ENCODE results near the gene SNN.

Gene SNN

DNA sequence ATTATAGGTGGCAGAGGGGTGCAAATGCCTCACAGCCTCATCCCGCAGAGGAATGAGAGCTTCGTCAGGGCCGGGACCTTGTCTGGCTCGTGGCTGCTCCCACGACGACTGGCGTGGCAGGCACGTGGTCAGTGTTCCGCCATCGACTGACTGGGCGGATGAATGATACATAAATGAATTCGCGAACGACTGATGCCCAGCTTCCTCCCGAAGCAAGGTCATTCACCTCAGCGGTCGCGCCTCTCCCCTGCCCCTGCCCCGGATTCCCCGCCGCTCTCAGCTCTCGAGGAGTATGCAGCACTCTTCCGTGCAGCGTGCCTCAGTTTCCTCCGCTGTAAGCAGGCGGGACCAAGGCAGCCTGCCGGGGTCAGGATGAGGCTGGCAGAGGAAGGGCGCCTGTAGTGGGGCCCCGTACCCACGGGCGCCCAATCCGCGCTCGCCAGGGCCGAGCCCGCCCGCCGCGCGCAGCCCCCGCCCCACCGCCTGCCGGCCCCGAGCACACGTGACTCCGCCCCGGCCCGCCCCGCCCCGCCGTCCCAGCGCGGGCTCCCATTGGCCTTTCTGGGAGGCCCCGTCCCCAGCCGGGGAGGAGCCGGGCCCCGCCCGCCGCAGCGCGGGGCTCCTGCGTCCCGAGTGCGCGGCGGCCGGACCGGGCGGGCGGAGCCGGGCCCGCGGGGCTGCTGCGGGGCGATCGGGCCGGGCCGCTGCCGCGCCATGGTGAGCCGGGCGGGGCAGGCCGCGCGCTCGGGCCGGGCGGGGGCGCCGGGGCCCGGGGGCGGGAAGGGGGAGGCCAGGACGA is at the start of gene SNN:
Gene SNN (plus strand): TSS at position 632 of the 799 bp plus-strand sequence. CDS start 7,605 bp downstream, outside the sequence.
- peak; percentile 88 for DNase-seq

DNA sequence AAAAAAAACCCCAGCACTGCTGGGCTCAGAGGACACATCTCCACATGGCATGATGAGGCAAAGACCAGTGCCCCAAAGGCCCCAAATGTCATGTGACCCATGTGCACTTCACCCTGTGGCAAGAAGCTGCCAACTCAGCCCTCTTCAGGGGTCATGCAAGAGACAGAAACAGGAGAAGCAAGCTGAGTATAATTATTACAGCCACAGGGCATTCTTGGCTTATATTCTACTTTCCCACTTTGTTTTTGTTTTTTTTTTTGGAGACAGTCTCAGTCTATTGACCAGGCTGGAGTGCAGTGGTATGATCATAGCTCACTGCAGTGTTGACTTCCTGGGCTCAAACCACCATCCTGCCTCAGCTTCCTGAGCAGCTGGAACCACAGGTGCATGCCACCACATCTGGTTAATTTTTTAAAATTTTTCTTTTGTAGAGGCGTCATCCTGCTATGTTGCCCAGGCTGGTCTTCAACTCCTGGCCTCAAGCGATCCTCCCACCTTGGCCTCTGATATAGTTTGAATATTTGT is 48.9 kb upstream of the SNN start:
- peak; percentile 57 for DNase-seq

DNA sequence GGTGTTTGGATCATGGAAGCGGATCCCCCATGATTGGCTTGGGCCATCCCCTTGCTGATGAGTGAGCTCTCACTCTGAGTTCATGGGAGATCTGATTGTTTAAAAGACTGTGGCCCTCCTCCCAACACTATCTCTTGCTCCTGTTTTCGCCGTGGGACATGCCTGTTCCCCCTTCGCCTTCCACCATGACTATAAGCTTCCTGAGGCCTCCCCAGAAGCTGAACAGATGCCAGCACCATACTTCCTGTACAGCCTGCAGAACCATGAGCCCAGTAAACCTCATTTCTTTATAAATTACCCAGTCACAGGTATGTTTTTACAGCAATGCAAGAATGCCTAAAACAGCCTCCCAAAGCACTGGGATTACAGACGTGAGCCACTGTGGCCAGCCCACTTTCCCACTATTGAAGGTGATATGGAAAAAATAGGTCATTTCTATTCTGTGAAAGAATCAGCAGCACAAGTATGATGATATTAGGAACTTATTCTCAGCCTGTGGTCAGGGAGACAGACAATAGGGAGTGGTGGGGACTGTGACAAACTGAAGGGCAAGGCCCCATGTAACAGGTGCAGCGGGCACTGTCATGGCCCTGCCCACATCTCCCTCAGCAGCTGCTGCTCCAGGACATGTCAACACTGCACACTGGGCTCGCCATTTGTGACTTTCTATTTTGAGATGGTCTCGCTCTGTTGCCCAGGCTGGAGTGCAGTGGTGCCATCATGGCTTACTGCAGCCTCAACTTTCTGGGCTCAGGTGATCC is 47.8 kb upstream of the SNN start:
- no peak for DNase-seq

DNA sequence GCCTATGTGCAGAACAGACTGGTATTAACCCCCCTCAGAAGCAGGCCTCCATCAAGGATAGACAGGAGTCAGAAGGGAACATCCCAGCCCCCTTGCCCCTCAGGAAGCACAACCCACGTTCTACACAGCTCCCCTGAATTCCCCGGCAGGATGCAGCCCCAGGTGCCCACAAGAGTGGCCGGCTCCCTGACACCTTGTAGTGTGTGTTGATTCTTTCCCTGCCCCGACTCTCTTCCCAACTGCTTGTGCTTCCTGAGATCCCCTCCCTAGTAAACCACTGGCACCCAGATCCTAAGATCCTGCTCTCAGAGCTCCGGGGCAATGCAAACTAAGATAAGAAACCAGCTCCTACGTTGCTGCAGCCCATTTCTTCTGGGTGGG is 46.7 kb upstream of the SNN start:
- no peak for DNase-seq

DNA sequence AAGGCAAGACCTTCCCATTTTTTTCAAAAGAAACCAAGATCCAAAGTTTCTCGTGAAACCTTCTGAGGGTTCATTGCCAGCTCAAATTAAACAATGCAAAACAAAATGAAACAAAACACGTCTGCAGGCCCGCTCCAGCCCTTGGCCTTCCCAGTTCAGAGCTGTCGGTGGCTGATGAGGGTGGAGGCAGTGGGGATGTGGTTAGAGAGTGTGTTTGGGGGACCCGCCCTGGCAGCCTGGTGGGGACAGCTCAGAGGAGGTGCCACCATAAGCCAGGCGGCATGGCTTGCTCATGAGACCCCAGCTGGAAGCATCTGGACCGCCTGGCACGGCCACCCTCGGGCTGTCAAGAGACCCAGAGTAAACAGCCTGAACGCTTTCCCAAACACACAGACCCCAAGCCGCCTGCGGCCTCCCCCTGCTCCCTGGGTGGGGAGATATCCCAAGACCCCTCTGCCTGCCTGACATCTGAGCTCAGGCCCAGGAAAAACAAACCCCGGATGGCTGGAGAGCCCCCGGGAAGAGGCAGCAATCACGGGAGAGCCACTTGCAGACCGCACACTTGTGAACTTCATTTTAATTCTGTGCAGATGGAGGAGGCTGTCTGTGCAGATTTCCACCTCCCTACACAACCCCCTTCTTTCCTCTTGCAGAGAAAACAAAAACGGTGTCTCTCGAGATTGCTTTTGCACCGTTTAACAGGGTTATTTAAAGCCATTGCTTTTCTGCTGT is 46.2 kb upstream of the SNN start:
- DNase-seq, result peak; percentile 64

DNA sequence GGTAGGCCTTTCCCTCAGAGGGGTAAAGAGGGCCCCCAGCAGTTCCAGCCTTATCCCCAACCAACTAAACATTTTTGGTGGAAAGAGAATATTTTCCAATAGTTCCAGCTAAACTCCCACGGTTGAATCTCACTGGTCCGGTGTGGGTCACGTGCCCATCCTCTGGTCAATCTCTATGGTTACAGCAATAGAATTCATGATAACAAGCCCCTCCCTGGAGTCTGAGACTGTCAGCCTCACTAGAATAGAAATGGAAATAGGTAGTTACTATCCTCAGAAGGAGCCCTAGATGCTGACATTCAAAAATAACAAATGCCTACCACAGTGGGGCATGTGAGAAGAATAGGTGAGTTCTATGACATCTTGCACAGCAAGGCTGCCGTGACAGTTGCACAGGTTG is 44.0 kb upstream of the SNN start:
- DNase-seq, result no peak

DNA sequence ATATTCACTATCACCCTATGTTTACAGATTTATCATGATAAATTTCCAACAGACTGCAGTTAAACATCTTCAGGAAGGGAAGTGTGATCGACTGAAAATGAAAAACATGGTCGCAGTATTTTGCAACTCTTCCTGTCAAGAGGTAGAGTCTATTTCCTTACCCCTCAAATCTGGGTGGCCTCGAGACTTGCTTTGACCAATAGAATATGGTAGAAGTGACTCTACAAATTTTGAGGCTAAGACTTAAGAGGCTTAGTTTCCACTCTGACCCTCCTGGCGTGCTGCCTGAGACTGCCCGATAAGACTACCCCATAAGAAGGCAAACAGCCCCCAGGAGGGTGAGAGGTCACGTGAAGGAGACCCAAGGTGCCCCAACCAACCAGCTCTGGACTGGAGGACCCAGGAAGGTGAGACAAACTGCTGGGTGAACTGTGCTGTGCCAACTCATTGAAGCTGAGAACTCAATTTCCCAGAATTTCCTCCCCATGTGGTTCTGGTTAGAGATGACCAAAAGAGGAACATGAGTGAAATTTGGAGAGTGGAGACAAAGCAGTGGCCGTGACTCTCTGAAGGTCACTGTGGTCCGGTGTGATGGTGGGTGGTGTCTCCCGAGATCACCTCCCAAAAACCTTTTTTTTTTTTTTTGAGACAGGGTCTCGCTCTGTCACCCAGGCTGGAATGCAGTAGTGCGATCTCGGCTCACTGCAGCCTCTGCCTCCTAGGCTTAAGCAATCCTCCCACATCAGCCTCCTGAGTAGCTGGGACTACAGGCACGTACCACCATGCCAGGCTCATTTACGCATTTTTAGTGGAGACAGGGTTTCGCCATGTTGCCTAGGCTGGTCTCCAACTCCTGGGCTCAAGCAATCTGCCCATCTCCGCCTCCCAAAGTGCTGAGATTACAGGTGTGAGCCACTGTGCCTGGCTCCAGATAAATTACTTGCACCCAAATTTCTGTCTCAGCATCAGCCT is 43.3 kb upstream of the SNN start:
- no peak for DNase-seq

DNA sequence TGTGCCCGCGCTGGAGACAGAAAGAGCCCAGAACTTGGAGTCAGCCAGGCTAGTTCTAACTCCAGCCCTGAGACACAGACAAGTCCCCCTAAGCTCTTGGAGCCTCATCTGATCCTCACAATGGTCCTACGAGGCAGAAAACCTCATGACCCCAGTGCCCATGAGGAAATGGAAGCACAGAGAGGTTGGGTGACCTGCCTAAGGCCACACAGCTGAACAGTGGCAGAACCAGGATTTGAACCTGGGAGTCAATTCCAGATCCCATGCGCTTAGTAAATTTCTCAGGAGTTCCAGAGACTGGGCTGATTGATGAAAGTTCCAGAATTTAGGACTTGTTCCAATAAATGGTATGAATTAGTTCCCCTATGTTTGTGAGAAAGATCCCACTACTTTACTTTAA is 42.5 kb upstream of the SNN start:
- no peak for DNase-seq

DNA sequence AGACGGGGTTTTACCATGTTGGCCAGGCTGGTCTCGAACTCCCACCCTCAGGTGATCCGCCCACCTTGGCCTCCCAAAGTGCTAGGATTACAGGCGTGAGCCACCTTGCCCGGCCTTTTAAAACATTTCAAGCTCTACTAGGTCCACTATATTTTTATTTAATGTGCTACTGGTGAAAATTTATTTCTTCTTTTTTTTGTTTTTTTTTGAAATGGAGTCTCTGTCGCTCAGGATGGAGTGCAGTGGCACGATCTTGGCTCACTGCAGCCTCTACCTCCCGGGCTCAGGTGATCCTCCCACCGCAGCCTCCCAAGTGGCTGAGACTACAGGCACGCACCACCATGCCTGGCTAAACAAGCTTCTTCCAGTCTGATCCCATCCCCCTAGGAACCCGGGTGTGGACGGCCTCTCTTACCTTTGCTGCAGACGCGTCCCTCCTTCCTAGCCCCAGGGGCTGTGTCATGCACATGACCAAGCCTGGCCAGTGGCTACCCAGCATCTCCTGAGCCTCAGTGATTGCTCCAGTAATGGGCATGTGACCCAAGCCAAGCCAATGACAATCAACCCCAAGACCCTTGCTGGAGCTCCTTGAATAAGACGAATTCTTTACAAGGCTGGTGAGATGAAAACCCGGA is 41.5 kb upstream of the SNN start:
- no peak for DNase-seq

DNA sequence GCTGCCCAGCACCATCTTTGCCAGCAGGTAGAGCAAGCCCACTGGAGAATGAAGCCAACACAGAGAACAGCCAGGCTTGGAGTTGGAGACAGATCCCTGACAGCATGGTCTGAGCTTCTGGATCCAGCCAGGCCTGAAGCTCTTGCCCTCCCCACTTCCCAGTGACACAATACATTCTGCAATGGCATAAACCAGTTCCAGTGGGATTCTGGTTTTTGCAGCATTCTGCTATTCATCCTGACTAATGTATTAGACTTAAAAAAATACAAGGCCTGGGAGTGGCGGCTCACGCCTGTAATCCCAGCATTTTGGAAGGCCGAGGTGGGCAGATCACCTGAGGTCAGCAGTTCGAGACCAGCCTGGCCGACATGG is 41.0 kb upstream of the SNN start:
- DNase-seq, result no peak

DNA sequence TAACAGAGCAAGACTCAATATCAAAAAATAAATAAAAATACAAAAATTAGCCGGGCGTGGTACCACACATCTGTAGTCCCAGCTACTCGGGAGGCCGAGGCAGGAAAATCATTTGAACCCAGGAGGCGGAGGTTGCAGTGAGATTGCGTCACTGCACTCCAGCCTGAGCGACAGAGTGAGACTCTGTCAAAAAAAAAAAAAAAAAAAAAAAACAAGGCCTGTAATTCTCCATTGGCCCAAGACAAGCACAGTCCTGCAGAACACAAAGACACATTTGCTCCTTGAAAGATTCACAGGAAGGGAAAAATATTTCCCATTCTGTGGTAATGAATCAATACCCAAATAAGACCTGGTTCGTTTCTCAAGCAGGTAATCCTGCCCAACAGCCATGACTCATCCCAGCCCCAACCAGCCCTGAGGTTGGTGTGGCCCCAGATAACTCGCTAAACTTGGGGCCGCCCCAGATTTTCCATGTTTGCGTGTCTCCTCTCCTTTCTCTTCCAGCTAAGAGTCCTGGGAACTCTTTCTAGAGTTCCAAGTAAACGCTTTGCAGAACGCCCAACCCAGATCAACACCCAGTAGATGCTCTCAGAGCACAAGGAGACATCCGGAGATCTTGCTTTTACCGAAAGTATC is 40.3 kb upstream of the SNN start:
- no peak for DNase-seq

DNA sequence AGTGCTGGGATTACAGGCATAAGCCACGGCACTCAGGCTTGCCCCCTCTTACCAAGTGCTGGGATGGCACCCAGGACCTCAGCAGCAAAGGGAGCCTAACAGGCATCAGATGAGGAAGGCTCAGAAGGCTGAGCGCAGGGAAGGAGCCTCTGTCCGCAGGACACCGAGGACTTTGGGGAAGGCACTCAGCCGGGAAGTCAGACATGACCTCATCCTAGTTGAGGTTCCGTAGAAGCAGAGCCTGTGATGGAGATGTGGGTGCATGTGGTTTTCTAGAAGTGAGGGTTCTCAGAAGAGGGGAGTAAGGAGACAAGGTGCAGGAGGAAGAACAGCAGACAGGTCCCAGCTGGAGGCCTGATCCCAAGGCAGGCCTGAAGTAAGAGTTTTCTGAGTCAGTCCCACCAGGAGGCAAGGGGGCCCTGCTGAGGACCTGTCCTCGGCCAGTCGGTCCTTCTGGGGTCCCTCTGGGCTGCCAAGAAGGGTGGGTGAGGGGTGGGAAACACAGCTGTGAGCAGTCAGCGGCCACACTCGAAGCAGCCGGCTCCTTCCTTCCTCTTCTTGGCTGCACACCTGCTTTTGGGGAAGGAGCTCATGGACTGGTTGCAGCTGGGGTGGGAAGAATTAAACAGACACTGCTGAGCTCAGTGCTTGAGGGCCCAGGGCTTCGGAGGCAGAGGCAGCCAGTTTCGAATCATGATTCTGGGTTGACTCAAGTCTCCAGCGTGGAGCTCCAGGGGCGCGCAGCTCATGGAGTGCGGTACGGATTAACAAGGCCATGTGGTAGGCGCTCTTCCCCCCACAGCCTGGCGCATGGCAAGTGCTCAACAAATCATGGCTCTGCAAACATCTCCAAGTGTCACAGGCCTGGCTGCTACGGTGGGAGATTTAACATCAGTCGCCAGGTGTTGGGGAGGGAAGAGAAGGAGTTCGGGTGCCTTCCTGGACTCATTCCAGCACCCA is 38.9 kb upstream of the SNN start:
- peak; percentile 5 for DNase-seq

DNA sequence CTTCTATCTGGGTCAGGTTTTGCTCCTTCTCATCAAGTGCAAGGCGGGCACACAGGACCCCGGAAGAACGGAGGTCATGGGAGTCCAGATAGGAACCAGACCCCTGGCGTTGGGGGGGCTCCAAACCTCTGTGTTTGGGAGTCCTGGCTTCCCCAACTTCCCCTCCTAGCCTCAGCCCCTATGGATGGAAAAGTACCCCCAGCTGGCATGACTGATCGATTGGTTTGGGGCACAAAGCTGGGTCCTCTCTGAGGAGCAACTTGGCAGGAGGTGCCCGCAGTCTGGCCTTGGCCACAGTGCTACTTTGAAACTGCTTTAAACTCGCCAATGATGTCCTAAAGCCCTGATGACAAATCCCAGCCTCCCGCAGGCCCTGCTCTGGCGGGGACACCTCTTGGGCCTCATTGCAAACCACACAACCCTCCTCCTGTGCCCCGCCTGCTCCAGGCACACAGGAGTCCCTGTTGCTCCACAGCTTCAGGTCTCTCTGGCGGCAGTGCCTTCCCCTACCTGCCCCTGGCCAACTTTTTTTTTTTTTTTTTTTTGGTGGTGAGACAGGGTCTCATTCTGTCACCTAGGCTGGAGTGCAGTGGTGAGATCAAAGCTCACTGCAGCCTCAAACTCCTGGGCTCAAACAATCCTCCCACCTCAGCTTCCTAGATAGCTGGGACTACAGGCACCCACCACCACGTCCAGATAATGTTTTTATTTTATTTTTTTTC is 38.0 kb upstream of the SNN start:
- no peak for DNase-seq

DNA sequence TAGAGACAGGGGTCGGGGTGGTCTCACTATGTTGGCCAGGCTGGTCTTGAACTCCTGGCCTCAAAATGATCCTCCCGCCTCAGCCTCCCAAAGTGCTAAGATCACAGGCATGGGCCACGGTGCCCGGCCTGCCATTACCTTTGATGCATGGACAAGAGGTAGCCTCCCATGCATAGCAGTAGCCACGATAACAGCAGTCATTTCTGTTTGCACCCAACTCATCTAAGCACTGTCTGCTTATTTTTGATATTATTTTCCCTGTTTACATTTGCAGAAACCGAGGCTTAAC is 37.5 kb upstream of the SNN start:
- DNase-seq, result no peak

DNA sequence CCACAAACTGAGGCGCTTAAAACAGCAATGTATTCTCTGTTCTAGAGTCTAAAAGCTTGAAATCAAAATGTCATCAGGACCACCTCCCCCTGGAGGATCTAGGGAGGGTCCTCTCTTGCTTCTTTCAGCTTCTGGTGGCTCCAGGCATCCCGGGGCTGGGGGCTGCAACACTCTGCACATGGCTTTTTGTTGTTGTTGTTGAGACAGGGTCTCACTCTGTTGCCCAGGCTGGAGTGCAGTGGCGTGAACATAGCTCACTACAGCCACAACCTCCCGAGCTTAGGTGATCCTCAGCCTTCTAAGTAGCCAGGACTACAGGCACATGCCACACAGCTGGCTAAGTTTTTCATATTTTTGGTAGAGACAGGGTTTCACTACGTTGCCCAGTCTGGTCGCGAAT is 37.0 kb upstream of the SNN start:
- no peak for DNase-seq

DNA sequence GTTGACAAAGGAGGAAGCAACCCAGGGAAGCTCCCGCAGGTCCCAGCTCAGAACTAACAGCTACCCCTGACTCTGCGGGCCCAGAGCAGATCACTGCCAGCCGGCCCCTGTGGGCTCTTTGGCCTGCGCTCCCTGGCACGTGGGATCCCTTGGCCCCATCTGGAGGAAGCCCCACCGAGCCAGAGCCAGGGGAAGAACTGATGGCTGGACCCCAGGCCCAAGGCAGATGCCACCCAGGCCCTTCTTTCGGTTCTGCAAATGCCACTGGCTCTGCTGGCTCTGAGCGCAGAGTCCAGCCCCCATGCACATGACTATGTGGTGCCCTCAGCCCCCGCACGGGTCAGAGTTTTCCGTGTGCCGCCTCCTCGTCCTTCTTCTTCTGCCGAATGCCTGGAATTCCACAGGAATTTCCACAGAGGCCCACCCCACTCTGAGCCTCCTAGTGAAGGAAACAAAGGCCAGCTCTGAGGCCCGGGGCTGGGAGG is 35.8 kb upstream of the SNN start:
- DNase-seq, result no peak

DNA sequence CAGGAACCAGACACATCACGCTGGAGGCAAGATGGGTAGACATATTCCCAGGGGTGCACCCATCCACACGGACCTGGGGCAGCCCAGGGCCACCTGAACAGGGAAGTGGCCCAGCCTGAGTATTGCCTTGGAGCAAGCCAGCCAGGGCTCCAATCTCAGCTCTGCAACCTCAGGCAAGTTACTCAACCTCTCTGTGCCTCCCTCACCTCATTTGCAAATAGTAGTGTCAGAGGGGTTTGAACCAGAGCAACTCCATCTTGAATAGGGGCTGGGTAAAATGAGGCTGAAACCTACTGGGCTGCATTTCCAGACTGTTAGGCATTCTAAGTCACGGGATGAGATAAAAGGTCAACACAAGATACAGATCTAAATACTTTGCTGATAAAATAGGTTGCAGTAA is 35.1 kb upstream of the SNN start:
- no peak for DNase-seq

DNA sequence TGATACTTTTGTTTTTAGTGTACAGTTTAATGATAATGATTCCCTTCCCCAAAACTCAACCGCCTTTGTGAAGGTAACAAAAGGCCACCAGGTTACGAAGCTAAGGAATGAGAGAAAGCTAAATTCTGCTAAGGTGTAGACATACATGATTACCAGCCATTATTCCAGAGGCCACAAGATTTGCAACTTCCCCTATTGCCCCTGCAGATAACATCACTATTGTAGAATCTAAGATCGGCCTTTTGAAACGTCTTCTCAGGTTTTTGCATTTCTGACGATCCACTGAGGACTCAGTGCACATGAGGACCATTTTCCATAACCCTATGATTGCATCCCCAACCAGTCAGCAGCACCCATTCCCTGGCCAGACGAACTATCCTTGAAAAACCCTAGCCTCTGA is 33.9 kb upstream of the SNN start:
- no peak for DNase-seq

DNA sequence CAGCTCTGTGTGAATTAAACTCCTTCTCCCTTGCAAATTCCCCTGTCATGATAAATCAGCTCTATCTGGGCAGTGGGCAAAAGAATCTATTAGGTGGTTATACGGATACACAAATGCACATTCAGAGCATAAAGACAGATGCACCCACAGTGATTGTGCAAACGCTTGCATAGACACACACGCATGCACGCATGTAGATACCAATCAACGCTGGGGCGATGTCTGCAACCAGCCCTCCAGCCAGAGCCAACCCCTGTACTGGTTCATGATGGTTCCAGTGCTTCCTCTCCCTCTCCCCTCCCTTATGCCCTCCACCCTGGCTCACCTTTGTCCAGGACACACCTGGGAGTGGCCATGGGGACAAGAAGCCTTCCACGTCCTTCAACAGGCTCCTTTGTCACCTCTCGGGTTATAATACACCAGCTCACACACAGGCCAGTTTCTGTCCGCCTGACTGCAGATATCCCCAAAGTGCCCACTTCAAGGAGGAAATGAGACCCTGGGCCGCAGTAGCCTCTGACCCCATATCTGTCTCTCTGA is 33.1 kb upstream of the SNN start:
- DNase-seq, result no peak

All from CD4-positive, alpha-beta T cell treated with Interleukin-21 for 1 hour (primary cell).